Stomach (tissue), 4 donors: Measurements from ENCODE around the gene MEGF9.

Experiments
- CTCF ChIP-seq, 7 experiments: fragments of 450-650 bp in 4 of 7; fragments of 200-600 bp in 3 of 7; sonication (generic) in 3 of 7; IDR thresholded peaks; one replicate each; pipeline ENCODE4 v1.5.1; 2016 to 2019; ENCODE audit warnings: antibody characterized with exemption in 7 of 7, control low read depth in 2 of 7, mild to moderate bottlenecking in 1 of 7
- EP300 ChIP-seq: sonication (generic); formaldehyde crosslinking; IDR thresholded peaks from one replicate; pipeline ENCODE4 v1.6.1; 2017; ENCODE audit warnings: antibody characterized with exemption
- POLR2A ChIP-seq, 4 donors: fragments of 450-650 bp; IDR thresholded peaks; one replicate each; pipeline ENCODE4 v1.6.1; 2016; ENCODE audit warnings: antibody characterized with exemption in 4 of 4, control low read depth in 2 of 4, mild to moderate bottlenecking in 1 of 4, moderate library complexity in 1 of 4
- POLR2AphosphoS5 ChIP-seq, 3 donors: sonication (generic); formaldehyde crosslinking; IDR thresholded peaks; one replicate each; pipeline ENCODE4 v1.6.1; 2016; ENCODE audit warnings: antibody characterized with exemption in 3 of 3

GRCh38 chr9:120756531-120756930 lies 42.3 kb upstream of the MEGF9 start:
- TF ChIP-seq POLR2A (IDR thresholded peaks at IDR 0.05): no peak
- TF ChIP-seq EP300: no peak
- TF ChIP-seq CTCF (IDR thresholded peaks at IDR 0.05): no peak
- no peak for TF ChIP-seq POLR2AphosphoS5 (IDR thresholded peaks at IDR 0.05)
